ENCODE measurements around the gene MATK.

GRCh38 chr19:3752492-3752891 lies 33.7 kb downstream of the MATK start:
- TF ChIP-seq CTCF (IDR thresholded peaks at IDR 0.05) (no peak), POLR2A (IDR thresholded peaks at IDR 0.05) (no peak)

Data from body of pancreas (tissue), 4 donors.